ENCODE measurements around the gene ELP2. TPM values are rescaled to one million over a fixed set of nuclear protein-coding genes. Genes with fewer than 3 reads are reported as not detected.
"Not testable (repeated sequence)": the region's sequence is repeated elsewhere in the genome, so short reads cannot be mapped to it uniquely, and the experiment has no call there.

The ELP2 gene
- total RNA-seq, 1 donor from 2014 or later = 89.9 TPM

DNA sequence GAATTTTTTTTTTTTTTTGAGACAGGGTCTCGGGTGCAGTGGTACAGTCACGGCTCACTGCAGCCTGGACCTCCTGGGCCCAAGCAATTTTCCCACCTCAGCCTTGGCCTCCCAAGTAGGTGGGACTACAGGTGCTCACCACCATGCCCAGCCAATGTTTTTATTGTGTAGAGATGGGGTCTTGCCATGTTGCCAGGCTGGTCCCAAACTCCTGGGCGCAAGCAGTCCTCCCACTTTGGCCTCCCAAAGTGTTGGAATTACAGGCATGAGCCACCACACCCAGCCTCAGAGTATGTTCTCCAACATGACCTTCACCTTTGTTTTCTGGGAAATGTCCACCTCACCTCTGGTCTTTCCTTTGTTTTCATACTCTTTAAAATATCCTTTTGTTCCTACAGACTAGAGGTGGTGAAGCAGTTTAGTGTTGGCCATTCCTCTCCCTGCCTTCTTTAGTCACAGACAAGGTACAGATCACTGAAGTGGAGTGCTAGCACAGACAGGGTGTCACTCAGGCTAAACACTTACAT, 38.1 kb downstream of the ELP2 start:
- Mint-ChIP-seq H3K27me3 (ENCODE audit: unreplicated experiment) (no peaks in the 10 kb centered on the region), H3K4me3 (ENCODE audit: unreplicated experiment) (no peak overlapping the region), H3K36me3 (ENCODE audit: unreplicated experiment) (peaks cover 47% of the 10 kb centered on the region), H3K4me1 (ENCODE audit: unreplicated experiment) (no peaks in the 10 kb centered on the region), H3K27ac (ENCODE audit: unreplicated experiment) (no peak overlapping the region), H3K9me3 (ENCODE audit: unreplicated experiment) (no peaks in the 10 kb centered on the region)
- TF ChIP-seq, protein P1, sequence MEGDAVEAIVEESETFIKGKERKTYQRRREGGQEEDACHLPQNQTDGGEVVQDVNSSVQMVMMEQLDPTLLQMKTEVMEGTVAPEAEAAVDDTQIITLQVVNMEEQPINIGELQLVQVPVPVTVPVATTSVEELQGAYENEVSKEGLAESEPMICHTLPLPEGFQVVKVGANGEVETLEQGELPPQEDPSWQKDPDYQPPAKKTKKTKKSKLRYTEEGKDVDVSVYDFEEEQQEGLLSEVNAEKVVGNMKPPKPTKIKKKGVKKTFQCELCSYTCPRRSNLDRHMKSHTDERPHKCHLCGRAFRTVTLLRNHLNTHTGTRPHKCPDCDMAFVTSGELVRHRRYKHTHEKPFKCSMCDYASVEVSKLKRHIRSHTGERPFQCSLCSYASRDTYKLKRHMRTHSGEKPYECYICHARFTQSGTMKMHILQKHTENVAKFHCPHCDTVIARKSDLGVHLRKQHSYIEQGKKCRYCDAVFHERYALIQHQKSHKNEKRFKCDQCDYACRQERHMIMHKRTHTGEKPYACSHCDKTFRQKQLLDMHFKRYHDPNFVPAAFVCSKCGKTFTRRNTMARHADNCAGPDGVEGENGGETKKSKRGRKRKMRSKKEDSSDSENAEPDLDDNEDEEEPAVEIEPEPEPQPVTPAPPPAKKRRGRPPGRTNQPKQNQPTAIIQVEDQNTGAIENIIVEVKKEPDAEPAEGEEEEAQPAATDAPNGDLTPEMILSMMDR (IDR thresholded peaks at IDR 0.05) = no peak
- DNase-seq (ENCODE audit: extremely low spot score, unreplicated experiment) = no peak

DNA sequence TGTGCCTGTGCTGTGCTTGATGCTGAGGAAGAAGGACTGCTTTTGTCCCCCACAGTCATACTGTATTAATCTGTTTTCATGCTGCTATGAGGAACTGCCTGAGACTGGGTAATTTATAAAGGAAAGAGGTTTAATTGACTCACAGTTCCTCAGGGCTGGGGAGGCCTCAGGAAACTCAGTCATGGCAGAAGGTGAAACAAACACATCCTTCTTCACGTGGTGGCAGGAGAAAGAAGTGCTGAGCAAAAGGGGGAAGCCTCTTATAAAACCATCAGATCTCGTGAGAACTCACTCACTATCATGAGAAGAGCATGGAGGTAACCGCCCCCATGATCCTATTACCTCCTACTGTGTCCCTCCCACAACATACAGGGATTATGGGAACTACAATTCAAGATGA, 38.6 kb downstream of the ELP2 start:
- H3K4me1 Mint-ChIP-seq (ENCODE audit: unreplicated experiment); H3K4me3 Mint-ChIP-seq (ENCODE audit: unreplicated experiment); H3K27ac Mint-ChIP-seq (ENCODE audit: unreplicated experiment); DNase-seq (ENCODE audit: extremely low spot score, unreplicated experiment); H3K27me3 Mint-ChIP-seq (ENCODE audit: unreplicated experiment); H3K9me3 Mint-ChIP-seq (ENCODE audit: unreplicated experiment): not testable (repeated sequence)
- H3K36me3 Mint-ChIP-seq (ENCODE audit: unreplicated experiment) = peaks cover 47% of the 10 kb centered on the region

DNA sequence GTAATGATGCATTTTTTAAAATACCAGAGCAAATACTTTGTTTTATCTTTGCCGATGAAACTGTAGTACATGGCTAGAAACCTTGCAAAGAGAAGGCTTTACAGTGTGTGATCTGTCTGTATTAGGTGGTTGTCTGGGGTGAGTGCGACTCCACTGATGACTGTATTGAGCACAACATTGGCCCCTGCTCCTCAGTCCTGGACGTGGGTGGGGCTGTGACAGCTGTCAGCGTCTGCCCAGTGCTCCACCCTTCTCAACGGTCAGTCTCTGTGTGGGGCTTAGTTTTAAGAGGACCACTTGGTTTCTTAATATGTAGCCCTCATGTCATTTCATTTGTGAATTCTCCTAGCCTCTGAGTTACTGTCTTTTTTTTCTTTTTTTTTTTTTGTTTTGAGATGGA, 40.2 kb downstream of the ELP2 start:
- H3K4me1 Mint-ChIP-seq (ENCODE audit: unreplicated experiment) = no peaks in the 10 kb centered on the region
- DNase-seq (ENCODE audit: extremely low spot score, unreplicated experiment) = no peak
- no peaks in the 10 kb centered on the region for H3K27me3 Mint-ChIP-seq (ENCODE audit: unreplicated experiment)
- H3K27ac Mint-ChIP-seq (ENCODE audit: unreplicated experiment) = no peak overlapping the region
- H3K4me3 Mint-ChIP-seq (ENCODE audit: unreplicated experiment) = no peak overlapping the region
- no peaks in the 10 kb centered on the region for H3K9me3 Mint-ChIP-seq (ENCODE audit: unreplicated experiment)
- peaks cover 36% of the 10 kb centered on the region for H3K36me3 Mint-ChIP-seq (ENCODE audit: unreplicated experiment)
- TF ChIP-seq, protein P1 (IDR thresholded peaks at IDR 0.05) = no peak

DNA sequence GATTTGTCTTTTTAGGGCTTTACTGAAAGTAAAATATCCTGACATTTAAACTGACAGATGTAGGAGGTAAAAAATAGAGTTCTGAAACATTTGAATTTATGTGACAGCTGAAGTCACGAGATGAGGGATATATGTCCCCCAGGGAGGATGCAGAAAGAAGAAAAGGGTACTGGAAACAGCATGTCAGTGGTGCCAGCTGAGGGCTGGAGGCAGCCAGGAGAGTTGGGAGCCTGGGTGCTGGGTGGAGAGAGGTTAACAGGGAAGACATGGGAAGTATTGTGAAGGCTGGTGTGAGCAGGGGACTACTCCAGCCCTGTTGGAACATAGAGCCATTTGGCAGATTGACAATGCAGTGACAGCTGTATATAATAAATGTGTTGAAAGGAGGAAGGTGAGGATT, 45.8 kb downstream of the ELP2 start:
- H3K9me3 Mint-ChIP-seq (ENCODE audit: unreplicated experiment) = no peaks in the 10 kb centered on the region
- no peak overlapping the region for H3K4me3 Mint-ChIP-seq (ENCODE audit: unreplicated experiment)
- H3K4me1 Mint-ChIP-seq (ENCODE audit: unreplicated experiment) = peaks cover 14% of the 10 kb centered on the region
- no peak for DNase-seq (ENCODE audit: extremely low spot score, unreplicated experiment)
- H3K36me3 Mint-ChIP-seq (ENCODE audit: unreplicated experiment) = peaks cover 34% of the 10 kb centered on the region
- no peaks in the 10 kb centered on the region for H3K27me3 Mint-ChIP-seq (ENCODE audit: unreplicated experiment)
- no peak overlapping the region for H3K27ac Mint-ChIP-seq (ENCODE audit: unreplicated experiment)
- TF ChIP-seq, protein P1 (IDR thresholded peaks at IDR 0.05) = no peak

DNA sequence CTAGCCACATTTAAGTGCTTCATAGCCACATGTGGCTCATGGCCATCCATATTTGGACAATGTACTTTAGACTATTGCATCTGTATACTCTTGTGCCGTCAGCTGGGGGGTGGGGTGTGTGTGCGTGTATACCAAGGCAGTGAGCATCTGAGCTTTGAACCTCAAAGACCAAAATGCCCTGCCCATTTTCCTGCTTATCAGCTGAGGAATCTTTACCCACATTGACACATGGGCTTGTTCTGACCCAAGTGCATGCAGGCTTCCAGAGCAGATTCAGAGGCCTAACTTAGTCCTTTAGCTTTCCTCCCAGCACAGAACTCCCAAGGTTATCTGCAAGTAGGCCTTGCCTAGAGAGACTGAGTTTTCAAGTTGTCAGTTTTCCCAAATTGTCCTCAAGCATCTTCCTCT, 46.5 kb downstream of the ELP2 start:
- no peak for DNase-seq (ENCODE audit: extremely low spot score, unreplicated experiment)
- Mint-ChIP-seq H3K27me3 (ENCODE audit: unreplicated experiment) (no peaks in the 10 kb centered on the region), H3K9me3 (ENCODE audit: unreplicated experiment) (no peaks in the 10 kb centered on the region), H3K27ac (ENCODE audit: unreplicated experiment) (no peak overlapping the region), H3K36me3 (ENCODE audit: unreplicated experiment) (peaks cover 30% of the 10 kb centered on the region), H3K4me3 (ENCODE audit: unreplicated experiment) (no peak overlapping the region), H3K4me1 (ENCODE audit: unreplicated experiment) (peaks cover 18% of the 10 kb centered on the region)
- TF ChIP-seq, protein P1 (IDR thresholded peaks at IDR 0.05) = no peak

DNA sequence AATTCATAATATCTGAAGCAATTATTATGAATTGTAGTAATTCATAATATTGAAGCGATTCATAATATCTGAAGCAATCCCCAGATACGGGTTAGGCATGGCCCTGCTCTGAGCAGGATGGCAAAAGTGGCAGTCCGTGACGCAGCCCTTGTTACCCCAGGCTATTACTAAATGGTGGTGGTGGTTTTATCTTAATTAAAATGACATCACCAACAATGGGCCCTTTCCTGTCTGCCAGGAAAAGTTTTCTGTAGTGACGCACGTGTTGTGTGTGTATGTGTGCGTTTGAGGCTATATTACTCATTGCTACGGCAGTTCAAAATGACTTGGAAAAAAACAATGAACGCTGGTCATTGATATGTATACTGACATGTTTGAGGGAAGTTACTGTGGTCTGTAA, 47.0 kb downstream of the ELP2 start:
- Mint-ChIP-seq H3K9me3 (ENCODE audit: unreplicated experiment) (no peaks in the 10 kb centered on the region), H3K36me3 (ENCODE audit: unreplicated experiment) (peaks cover 28% of the 10 kb centered on the region), H3K27me3 (ENCODE audit: unreplicated experiment) (no peaks in the 10 kb centered on the region), H3K27ac (ENCODE audit: unreplicated experiment) (no peak overlapping the region), H3K4me3 (ENCODE audit: unreplicated experiment) (no peak overlapping the region), H3K4me1 (ENCODE audit: unreplicated experiment) (peaks cover 19% of the 10 kb centered on the region)
- TF ChIP-seq, protein P1 (IDR thresholded peaks at IDR 0.05) = no peak
- DNase-seq (ENCODE audit: extremely low spot score, unreplicated experiment) = no peak
